NCI-H748 treated with DMSO at 0.1 percent for 48 hours (cell line): ENCODE measurements around the gene DEPDC1.
"Not testable (repeated sequence)": the region's sequence is repeated elsewhere in the genome, so short reads cannot be mapped to it uniquely, and the experiment has no call there.

Experiments
- DNase-seq: peaks from one replicate; lab custom pipeline; 2025; lab: John Stamatoyannopoulos, UW

DEPDC1 gene, protein sequence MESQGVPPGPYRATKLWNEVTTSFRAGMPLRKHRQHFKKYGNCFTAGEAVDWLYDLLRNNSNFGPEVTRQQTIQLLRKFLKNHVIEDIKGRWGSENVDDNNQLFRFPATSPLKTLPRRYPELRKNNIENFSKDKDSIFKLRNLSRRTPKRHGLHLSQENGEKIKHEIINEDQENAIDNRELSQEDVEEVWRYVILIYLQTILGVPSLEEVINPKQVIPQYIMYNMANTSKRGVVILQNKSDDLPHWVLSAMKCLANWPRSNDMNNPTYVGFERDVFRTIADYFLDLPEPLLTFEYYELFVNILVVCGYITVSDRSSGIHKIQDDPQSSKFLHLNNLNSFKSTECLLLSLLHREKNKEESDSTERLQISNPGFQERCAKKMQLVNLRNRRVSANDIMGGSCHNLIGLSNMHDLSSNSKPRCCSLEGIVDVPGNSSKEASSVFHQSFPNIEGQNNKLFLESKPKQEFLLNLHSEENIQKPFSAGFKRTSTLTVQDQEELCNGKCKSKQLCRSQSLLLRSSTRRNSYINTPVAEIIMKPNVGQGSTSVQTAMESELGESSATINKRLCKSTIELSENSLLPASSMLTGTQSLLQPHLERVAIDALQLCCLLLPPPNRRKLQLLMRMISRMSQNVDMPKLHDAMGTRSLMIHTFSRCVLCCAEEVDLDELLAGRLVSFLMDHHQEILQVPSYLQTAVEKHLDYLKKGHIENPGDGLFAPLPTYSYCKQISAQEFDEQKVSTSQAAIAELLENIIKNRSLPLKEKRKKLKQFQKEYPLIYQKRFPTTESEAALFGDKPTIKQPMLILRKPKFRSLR

GRCh38 chr1:68496680-68497357 lies at the start of gene DEPDC1:
Gene DEPDC1, minus strand, starts transcription at chr1:68497082. Its CDS starts 83 bp downstream, at chr1:68496999.
- DNase-seq: peak; percentile 88

GRCh38 chr1:68544651-68545050 lies 47.8 kb upstream of the DEPDC1 start:
- DNase-seq: no peak

- no peak for DNase-seq
Observed at GRCh38 chr1:68542586-68542985, 45.7 kb upstream of the DEPDC1 start.

GRCh38 chr1:68538941-68539340 lies 42.1 kb upstream of the DEPDC1 start:
- DNase-seq: no peak

DNA sequence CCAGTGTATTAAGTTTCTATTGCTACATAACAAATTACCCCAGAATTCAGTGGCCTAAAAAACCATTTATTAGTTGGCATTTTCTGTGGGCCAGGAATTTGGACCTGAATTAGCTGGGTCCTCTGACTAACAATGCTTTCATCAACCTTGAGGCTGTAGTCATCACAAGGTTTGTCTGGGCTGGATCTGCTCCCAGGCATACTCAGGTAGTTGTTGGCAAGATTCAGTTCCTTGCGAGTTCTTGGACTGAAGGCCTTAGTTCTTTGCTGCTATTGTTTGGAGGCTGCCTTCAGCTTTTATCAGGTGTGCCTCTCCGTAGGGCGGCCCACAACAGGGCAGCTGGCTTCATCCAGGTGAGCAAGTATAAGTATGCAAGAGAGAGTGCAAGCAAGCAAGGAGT lies 31.4 kb upstream of the DEPDC1 start:
- DNase-seq: no peak

GRCh38 chr1:68525781-68526180 lies 28.9 kb upstream of the DEPDC1 start:
- DNase-seq: no peak

DNA sequence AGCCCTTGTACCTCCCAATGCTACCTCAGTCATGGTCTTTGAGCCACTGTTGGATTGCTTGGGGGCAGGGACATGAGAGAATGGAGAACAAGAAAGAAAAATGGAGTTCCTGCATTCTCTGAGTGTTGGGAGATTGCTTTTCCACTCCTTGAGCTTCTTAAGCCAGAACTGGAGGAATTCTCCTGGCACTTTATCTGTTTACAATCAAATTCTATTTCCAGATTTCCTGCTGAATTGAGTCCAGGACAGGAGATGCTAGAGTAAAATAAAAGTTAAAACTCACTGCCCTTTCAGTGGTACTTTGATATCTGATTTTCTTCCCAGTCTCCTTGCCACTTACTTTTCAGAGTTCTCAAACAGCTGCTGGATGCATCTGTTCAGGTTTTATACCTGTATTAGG lies 24.4 kb upstream of the DEPDC1 start:
- no peak for DNase-seq

- DNase-seq: no peak
Observed at GRCh38 chr1:68516066-68516465, 19.2 kb upstream of the DEPDC1 start.

DNA sequence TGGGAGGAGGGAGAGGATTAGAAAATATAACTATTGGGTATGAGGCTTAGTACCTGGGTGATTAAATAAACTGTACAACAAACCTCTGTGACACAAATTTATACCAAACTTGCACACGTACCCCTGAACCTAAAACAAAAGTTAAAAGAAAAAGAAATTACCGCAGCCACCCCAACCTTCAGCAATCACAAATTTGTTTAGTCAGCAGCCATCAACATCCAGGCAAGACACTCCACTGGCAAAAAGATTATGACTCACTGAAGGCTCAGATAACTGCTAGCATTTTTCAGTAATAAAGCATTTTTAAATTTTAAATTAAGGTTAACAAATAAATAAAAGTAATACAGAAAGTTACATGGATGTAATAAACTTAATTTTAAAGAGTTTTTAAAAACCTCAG lies 14.4 kb upstream of the DEPDC1 start:
- DNase-seq: no peak

- no peak for DNase-seq
Observed at GRCh38 chr1:68506386-68506785, 9.5 kb upstream of the DEPDC1 start.

- DNase-seq: no peak
Observed at GRCh38 chr1:68503085-68503484, 6.2 kb upstream of the DEPDC1 start.

GRCh38 chr1:68497358-68497698 lies 446 bp upstream of the DEPDC1 start:
- no peak for DNase-seq

DNA sequence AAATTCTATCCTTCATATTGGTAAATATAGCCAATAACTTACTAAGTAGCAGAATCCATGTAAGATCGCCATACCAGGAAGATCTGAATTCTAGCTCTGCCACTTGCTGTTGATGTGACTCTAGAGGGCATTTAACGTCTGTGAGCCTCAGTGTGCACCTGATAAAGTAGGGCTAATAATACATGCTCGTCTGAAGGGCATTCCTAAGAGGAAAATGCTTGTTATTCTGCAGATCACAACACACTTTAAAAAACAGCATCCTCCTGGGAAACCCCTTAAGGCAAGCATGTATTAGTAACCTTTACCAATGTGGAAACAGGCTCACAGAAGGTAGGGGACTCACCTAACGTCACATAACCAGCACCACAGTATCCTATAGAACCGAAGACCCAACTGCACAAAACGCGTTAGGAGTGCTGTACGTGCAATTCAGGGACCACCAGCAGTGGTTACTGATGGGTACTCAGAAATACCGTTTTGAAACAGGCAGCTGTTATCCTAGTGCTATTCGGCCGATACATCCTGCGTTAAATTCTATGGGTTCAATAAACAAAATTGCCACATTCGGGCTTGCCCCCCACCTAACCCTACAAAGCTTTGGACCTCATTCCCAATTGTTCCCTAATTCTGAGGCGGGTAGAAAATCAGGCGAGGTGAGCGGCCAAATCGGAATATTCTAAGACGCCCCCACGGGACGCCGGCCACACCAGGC lies 758 bp downstream of the DEPDC1 start:
- DNase-seq: peak; percentile 52

DNA sequence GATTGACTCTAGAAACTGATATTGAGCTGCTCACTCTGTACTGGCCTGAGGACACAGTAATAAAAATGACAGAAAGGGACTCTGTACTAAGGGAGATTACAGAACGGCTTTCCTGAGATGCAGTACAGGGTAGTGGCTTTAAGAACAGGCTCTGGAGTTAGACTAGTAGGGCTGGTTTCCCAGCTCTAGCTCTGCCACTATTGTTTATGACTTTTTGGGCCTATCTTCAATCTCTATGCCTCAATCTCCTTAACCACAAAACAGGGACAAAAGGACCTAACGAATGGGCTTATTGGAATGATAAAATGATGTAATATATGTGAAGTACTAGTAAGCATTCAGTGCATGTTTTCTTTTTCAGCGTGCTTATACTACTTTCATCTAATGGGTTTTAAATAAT lies 1.4 kb downstream of the DEPDC1 start:
- peak; percentile 57 for DNase-seq

- no peak for DNase-seq
Observed at GRCh38 chr1:68493193-68493592, 3.7 kb downstream of the DEPDC1 start.

- DNase-seq: not testable (repeated sequence)
Observed at GRCh38 chr1:68492255-68492654, 4.6 kb downstream of the DEPDC1 start.

GRCh38 chr1:68490046-68490651 lies 6.7 kb downstream of the DEPDC1 start:
- no peak for DNase-seq

- no peak for DNase-seq
Observed at GRCh38 chr1:68485431-68486022, 11.4 kb downstream of the DEPDC1 start.

- no peak for DNase-seq
Observed at GRCh38 chr1:68484618-68485017, 12.3 kb downstream of the DEPDC1 start.

DNA sequence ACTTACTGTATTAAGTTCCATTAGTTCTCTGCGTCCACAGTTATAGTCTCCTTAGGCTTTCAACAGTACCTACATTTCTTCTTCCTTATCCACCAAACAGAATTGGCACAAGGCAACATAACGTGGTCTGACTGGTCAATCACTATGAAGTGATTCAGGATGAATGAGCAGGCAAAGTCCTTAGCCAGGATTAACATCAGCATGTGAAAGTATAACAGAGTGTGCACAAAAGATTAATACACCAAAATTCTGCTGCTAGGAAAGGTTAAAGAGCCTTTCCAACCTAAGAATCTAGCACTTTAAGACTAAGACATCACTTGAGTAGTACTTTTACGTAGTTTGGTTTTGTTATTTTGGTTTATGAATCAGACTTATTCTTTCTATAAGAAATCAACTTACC lies 15.8 kb downstream of the DEPDC1 start:
- no peak for DNase-seq

- no peak for DNase-seq
Observed at GRCh38 chr1:68479501-68479900, 17.4 kb downstream of the DEPDC1 start.
